DND-41 (cell line): ENCODE data around the gene SLC31A1.

Source experiments
- ATAC-seq: fragments of 200-7000 bp; cut with Tn5 transposase; 3 replicates; pipeline ENCODE4 v1.9.1; 2021; ENCODE audit warnings: low read depth; ENCODE audit not compliant: insufficient read depth
- DNase-seq: peaks from one replicate; pipeline ENCODE4 v3.0.0-alpha.2; 2020
- H2AFZ ChIP-seq: 2 replicates; pipeline ENCODE4 v1.6.0; 2012; ENCODE audit warnings: low read depth, low read length
- H3K27ac ChIP-seq: 2 replicates; pipeline ENCODE4 v1.5.1; 2012; ENCODE audit warnings: low read length, inconsistent platforms
- H3K27me3 ChIP-seq: fragments of 200-600 bp; sonication (generic); 2 replicates; pipeline ENCODE4 v1.6.0; 2012; ENCODE audit warnings: low read length, mild to moderate bottlenecking, inconsistent platforms; ENCODE audit not compliant: insufficient read depth, poor library complexity
- H3K36me3 ChIP-seq: 2 replicates; pipeline ENCODE4 v1.5.1; 2012; ENCODE audit warnings: low read length, inconsistent platforms; ENCODE audit not compliant: insufficient read depth
- H3K4me1 ChIP-seq: 2 replicates; pipeline ENCODE4 v1.5.1; 2012; ENCODE audit warnings: mild to moderate bottlenecking, low read length; ENCODE audit not compliant: insufficient read depth
- H3K4me2 ChIP-seq: 2 replicates; pipeline ENCODE4 v1.6.0; 2012; ENCODE audit warnings: mild to moderate bottlenecking, moderate library complexity, low read length, inconsistent platforms; ENCODE audit not compliant: insufficient read depth
- H3K4me3 ChIP-seq, 2 experiments: fragments of 200-600 bp in 1 of 2; shearing (Covaris generic) in 1 of 2; 2 replicates each; pipeline ENCODE4 v1.5.1; 2012 to 2016; ENCODE audit warnings: inconsistent platforms in 2 of 2, low read length in 2 of 2, mild to moderate bottlenecking in 2 of 2, low read depth in 1 of 2, moderate library complexity in 1 of 2
- H3K79me2 ChIP-seq: 2 replicates; pipeline ENCODE4 v1.6.0; 2012; ENCODE audit warnings: low read length, inconsistent platforms; ENCODE audit not compliant: insufficient read depth
- H3K9ac ChIP-seq: 2 replicates; pipeline ENCODE4 v1.6.0; 2012; ENCODE audit warnings: low read depth, mild to moderate bottlenecking, inconsistent platforms, low read length, moderate library complexity
- H3K9me3 ChIP-seq: 2 replicates; pipeline ENCODE4 v1.5.1; 2012; ENCODE audit warnings: low read length, moderate library complexity, mild to moderate bottlenecking, inconsistent platforms; ENCODE audit not compliant: insufficient read depth, severe bottlenecking
- H4K20me1 ChIP-seq: 2 replicates; pipeline ENCODE4 v1.6.0; 2012; ENCODE audit warnings: low read length; ENCODE audit not compliant: insufficient read depth
- EZH2 ChIP-seq: IDR thresholded peaks from 3 replicates; pipeline ENCODE4 v1.6.1; 2012; ENCODE audit warnings: borderline replicate concordance, low read depth, mild to moderate bottlenecking, moderate library complexity, low read length, inconsistent platforms; ENCODE audit not compliant: severe bottlenecking
- TF ChIP-seq, protein P1 (sequence below): IDR thresholded peaks from 2 replicates; pipeline ENCODE4 v1.5.1; 2012; ENCODE audit warnings: borderline replicate concordance, low read length, moderate library complexity, mild to moderate bottlenecking; ENCODE audit not compliant: poor library complexity, severe bottlenecking; ENCODE audit errors: extremely low read depth

The SLC31A1 gene

DNA sequence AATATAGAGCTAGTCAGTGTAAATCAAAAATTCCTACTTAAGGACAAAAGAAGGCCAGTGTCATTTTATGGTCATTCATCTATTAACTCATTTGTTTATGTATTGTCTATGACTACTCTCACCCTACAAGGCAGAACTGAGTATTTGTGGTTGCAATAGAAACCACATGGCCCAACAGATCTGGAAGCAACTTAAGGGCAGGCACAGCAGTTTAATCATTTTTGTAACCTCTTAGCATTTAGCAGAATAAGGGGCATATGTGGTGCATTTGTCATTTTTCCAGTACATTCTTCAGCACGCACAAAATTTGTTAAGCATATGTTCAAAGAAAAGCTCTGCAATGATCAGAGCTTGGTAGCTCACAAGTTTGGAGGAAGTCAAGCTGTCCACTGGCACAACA is 1.4 kb upstream of the SLC31A1 start:
- Histone ChIP-seq H3K9me3 (no peaks in the 10 kb centered on the region), H3K27me3 (no peaks in the 10 kb centered on the region), H4K20me1 (peaks cover 6% of the 10 kb centered on the region; the same call in 1 of the 2 replicates), H3K36me3 (peaks cover 5% of the 10 kb centered on the region; the same call in 1 of the 2 replicates), H3K4me2 (peak overlapping the region; percentile 86), H2AFZ (no peak overlapping the region), H3K4me1 (peaks cover 44% of the 10 kb centered on the region), H3K9ac (peak overlapping the region; percentile 70), H3K79me2 (peaks cover 75% of the 10 kb centered on the region), H3K4me3 (peak overlapping the region; percentile 36 to 86), H3K27ac (peak overlapping the region; percentile 52)
- no peak for TF ChIP-seq EZH2
- TF ChIP-seq, protein P1, sequence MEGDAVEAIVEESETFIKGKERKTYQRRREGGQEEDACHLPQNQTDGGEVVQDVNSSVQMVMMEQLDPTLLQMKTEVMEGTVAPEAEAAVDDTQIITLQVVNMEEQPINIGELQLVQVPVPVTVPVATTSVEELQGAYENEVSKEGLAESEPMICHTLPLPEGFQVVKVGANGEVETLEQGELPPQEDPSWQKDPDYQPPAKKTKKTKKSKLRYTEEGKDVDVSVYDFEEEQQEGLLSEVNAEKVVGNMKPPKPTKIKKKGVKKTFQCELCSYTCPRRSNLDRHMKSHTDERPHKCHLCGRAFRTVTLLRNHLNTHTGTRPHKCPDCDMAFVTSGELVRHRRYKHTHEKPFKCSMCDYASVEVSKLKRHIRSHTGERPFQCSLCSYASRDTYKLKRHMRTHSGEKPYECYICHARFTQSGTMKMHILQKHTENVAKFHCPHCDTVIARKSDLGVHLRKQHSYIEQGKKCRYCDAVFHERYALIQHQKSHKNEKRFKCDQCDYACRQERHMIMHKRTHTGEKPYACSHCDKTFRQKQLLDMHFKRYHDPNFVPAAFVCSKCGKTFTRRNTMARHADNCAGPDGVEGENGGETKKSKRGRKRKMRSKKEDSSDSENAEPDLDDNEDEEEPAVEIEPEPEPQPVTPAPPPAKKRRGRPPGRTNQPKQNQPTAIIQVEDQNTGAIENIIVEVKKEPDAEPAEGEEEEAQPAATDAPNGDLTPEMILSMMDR = no peak
- ATAC-seq = no peak
- no peak for DNase-seq

DNA sequence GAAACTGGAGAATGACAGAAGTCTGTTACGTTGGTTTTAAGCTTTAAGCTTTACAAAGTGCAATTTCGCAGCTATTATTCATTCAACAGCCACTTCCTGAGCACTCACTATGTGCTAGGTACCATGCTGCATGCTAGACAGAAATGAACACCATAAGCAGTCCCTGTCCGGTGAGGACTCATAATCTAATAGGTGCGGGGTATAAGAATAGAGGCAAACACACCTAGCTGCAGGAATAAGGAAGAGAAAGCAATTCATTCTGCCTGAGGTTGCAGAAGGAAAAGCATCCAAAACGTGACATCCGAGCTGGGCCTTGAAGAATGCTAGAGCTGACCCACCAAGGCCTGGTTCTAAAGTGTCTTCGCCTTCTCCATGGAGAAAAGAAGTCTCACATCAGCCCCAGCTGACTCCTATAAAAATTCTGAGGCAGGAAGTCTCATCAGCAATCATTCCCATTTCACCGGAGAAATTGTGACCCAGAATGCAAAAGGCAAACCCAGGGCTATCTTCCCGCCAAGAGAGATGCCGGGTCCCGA is 809 bp upstream of the SLC31A1 start:
- Histone ChIP-seq H3K79me2 (peaks cover 71% of the 10 kb centered on the region), H3K36me3 (peaks cover 5% of the 10 kb centered on the region; the same call in 1 of the 2 replicates), H2AFZ (peak overlapping the region; percentile 79), H3K9me3 (no peaks in the 10 kb centered on the region), H3K4me1 (peaks cover 44% of the 10 kb centered on the region), H3K4me2 (peak overlapping the region; percentile 86), H3K27ac (peak overlapping the region; percentile 85), H3K27me3 (no peaks in the 10 kb centered on the region), H3K9ac (peak overlapping the region; percentile 70), H3K4me3 (peak overlapping the region; percentile 36 to 86), H4K20me1 (peaks cover 6% of the 10 kb centered on the region; the same call in 1 of the 2 replicates)
- DNase-seq (no peak), ATAC-seq (no peak)
- TF ChIP-seq, protein P1 = no peak
- TF ChIP-seq EZH2 = no peak

DNA sequence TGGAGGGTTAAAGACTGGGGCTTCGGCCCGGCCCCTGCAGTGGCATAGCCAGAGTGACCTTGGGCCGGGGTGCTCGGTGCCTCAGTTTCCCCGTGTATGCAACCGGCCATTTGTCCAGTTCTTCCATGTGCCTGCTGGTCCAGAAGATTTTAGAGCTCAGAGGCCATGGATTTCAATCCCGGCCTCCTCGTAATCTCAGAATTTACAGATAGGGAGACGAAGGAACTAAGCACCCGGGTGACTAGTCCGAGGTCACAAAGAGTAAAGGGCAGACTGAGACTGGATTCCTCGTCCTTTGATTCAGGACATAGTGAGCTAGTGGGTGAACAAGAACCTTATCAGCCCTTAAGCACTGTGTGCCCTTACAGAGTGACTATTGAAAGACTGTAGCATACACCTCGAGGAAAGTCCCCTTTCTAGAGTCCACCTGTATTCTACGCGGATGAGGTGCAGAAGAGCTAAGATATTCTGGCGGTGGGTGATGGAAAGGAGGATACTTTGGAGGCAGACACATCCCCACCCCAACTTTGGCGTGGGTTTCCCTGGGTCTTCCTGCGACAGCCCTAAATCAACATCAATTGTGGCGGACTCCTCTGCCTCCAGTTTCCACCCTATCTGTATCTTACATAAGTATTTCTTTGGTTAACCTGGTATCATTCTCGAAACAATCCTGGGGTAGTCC is 597 bp downstream of the SLC31A1 start:
- H3K4me1 ChIP-seq = peaks cover 44% of the 10 kb centered on the region
- H3K27ac ChIP-seq = peak overlapping the region; percentile 78
- peak overlapping the region; percentile 79 for H3K4me2 ChIP-seq
- peaks cover 57% of the 10 kb centered on the region for H3K79me2 ChIP-seq
- H3K9me3 ChIP-seq = no peaks in the 10 kb centered on the region
- H3K4me3 ChIP-seq = peak overlapping the region; percentile 36 to 86
- H3K27me3 ChIP-seq = no peaks in the 10 kb centered on the region
- H3K36me3 ChIP-seq = peaks cover 5% of the 10 kb centered on the region; the same call in 1 of the 2 replicates
- H2AFZ ChIP-seq = peak overlapping the region; percentile 95
- DNase-seq = peak; percentile 6
- no peak for TF ChIP-seq EZH2
- TF ChIP-seq, protein P1 = no peak
- H3K9ac ChIP-seq = peak overlapping the region; percentile 70
- H4K20me1 ChIP-seq = peaks cover 3% of the 10 kb centered on the region; the same call in 1 of the 2 replicates
- no peak for ATAC-seq
